K562 (cell line): ENCODE results near the gene PRRT1. TPM values are rescaled to one million over a fixed set of nuclear protein-coding genes. Genes with fewer than 3 reads are reported as not detected.

ENCODE experiments used
- BCLAF1 ChIP-seq, 2 experiments: fragments of 450-650 bp in 1 of 2; IDR thresholded peaks; 2 replicates each; pipeline ENCODE4 v1.6.1; 2011 to 2017; ENCODE audit warnings: low read depth in 2 of 2, antibody characterized with exemption in 1 of 2, borderline replicate concordance in 1 of 2, low read length in 1 of 2, mild to moderate bottlenecking in 1 of 2, mixed read lengths in 1 of 2; ENCODE audit not compliant: control insufficient read depth in 1 of 2
- CBFB ChIP-seq: sonication (generic); formaldehyde crosslinking; IDR thresholded peaks from 2 replicates; pipeline ENCODE4 v1.4.0; 2020; ENCODE audit warnings: mild to moderate bottlenecking, missing genetic modification reagents
- CEBPG ChIP-seq, 3 experiments: fragments of 200-800 bp in 1 of 3; sonication (Bioruptor generic) in 1 of 3; sonication (generic) in 1 of 3; formaldehyde crosslinking in 1 of 3; IDR thresholded peaks in 2 of 3; conservative IDR thresholded peaks in 1 of 3; 2 replicates each; pipeline versions ENCODE4 v1.6.1 to v1.8.0; 2016 to 2022; ENCODE audit warnings: missing compliant biosample characterization in 2 of 3, missing genetic modification characterization in 2 of 3, mild to moderate bottlenecking in 1 of 3, missing genetic modification reagents in 1 of 3
- GATAD2B ChIP-seq: fragments of 450-650 bp; IDR thresholded peaks from 2 replicates; pipeline ENCODE4 v1.6.1; 2017; ENCODE audit warnings: mild to moderate bottlenecking, borderline replicate concordance
- HDAC8 ChIP-seq: fragments of 450-650 bp; IDR thresholded peaks from 2 replicates; pipeline ENCODE4 v1.6.1; 2016; ENCODE audit warnings: mild to moderate bottlenecking, missing genetic modification characterization, moderate library complexity, missing compliant biosample characterization
- ILK ChIP-seq: fragments of 450-650 bp; IDR thresholded peaks from 2 replicates; pipeline ENCODE4 v1.6.1; 2016; ENCODE audit warnings: missing genetic modification characterization, low read depth, mild to moderate bottlenecking, missing compliant biosample characterization, moderate library complexity, borderline replicate concordance
- MLLT1 ChIP-seq, 2 experiments: fragments of 450-650 bp; IDR thresholded peaks; 2 replicates each; pipeline ENCODE4 v1.6.1; 2016
- PHF20 ChIP-seq: fragments of 450-650 bp; IDR thresholded peaks from 2 replicates; pipeline ENCODE4 v1.6.1; 2018; ENCODE audit not compliant: partially characterized antibody
- PURB ChIP-seq: sonication (generic); formaldehyde crosslinking; IDR thresholded peaks from 2 replicates; pipeline ENCODE4 v1.9.0; 2021; ENCODE audit warnings: low read depth, mild to moderate bottlenecking, missing genetic modification reagents
- SIX5 ChIP-seq, 2 experiments: IDR thresholded peaks; 2 replicates each; pipeline ENCODE4 v1.6.1; 2011; ENCODE audit warnings: low read length in 2 of 2, borderline replicate concordance in 1 of 2, low read depth in 1 of 2, mild to moderate bottlenecking in 1 of 2, moderate library complexity in 1 of 2; ENCODE audit not compliant: insufficient read depth in 1 of 2
- TBL1XR1 ChIP-seq, 2 experiments: IDR thresholded peaks; 2 replicates each; pipeline ENCODE4 v1.6.1; 2012; ENCODE audit warnings: improper control_type of control experiment in 2 of 2, low read length in 2 of 2, mild to moderate bottlenecking in 1 of 2
- TBP ChIP-seq: optimal IDR thresholded peaks from 2 replicates; pipeline ENCODE3; 2011; ENCODE audit warnings: low read depth, low read length, improper control_type of control experiment
- THAP12 ChIP-seq: fragments of 250-450 bp; sonication (Bioruptor Pico); IDR thresholded peaks from 2 replicates; pipeline ENCODE4 v1.9.0; 2021; ENCODE audit warnings: mild to moderate bottlenecking, inconsistent platforms
- ZNF175 ChIP-seq: fragments of 200-800 bp; sonication (Bioruptor generic); IDR thresholded peaks from 2 replicates; pipeline ENCODE4 v1.6.1; 2016; ENCODE audit warnings: low read depth, mild to moderate bottlenecking, missing genetic modification characterization, missing compliant biosample characterization
- ZNF316 ChIP-seq: fragments of 450-650 bp; IDR thresholded peaks from 2 replicates; pipeline ENCODE4 v1.6.1; 2016
- polyA plus RNA-seq, 8 experiments: library from polyadenylated mRNA; depleted of rRNA in 4 of 8; stranded (reverse) in 5 of 8; unstranded in 3 of 8; fragments of >200 nt; fragmentation: Nextera tagmentation in 2 of 8; fragmentation: Illumina TruSeq in 1 of 8; extraction: Ambion mirVana in 2 of 8; extraction: Trizol in 1 of 8; gene quantifications; 2 replicates each; pipeline versions ENCODE4 v1.2.1 to v1.2.3, GENCODE V29; 2011 to 2014; ENCODE audit warnings: inconsistent platforms in 1 of 8, missing spikeins in 1 of 8
- total RNA-seq, 7 experiments: library from RNA; depleted of rRNA in 6 of 7; stranded (reverse); fragments of >200 nt in 6 of 7; fragmentation: Illumina TruSeq in 2 of 7; extraction: Trizol in 2 of 7; gene quantifications; 2 replicates each; pipeline versions ENCODE4 v1.2.1 to v1.2.3, GENCODE V29; 2011 to 2021; ENCODE audit warnings: low replicate concordance in 1 of 7
- TF ChIP-seq, protein P1 (sequence below): fragments of 250-450 bp; sonication (Bioruptor Pico); IDR thresholded peaks from 2 replicates; pipeline ENCODE4 v1.6.1; 2021; ENCODE audit warnings: mild to moderate bottlenecking
- TF ChIP-seq, protein P2 (sequence below): fragments of 450-650 bp; conservative IDR thresholded peaks from 2 replicates; pipeline ENCODE4 v1.6.1; 2016; ENCODE audit warnings: missing genetic modification characterization, low read depth, mild to moderate bottlenecking, missing compliant biosample characterization, moderate library complexity

The PRRT1 gene
- total and polyA plus RNA-seq, 9 of the 15 experiments (the other 6 are each of a cell fraction or from before 2014, with no cell fraction given): 0.14 to 3.5 (median 0.41) TPM

- no peak for TF ChIP-seq THAP12 (CRISPR knock-in tag)
- TF ChIP-seq ILK (tag): no peak
- no peak for TF ChIP-seq CBFB
- no peak for TF ChIP-seq HDAC8 (tag)
- no peak for TF ChIP-seq PHF20
- TF ChIP-seq, protein P1, sequence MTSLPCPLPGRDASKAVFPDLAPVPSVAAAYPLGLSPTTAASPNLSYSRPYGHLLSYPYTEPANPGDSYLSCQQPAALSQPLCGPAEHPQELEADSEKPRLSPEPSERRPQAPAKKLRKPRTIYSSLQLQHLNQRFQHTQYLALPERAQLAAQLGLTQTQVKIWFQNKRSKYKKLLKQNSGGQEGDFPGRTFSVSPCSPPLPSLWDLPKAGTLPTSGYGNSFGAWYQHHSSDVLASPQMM: no peak
- TF ChIP-seq BCLAF1 (IDR thresholded peaks at IDR 0.05; ENCODE audit: borderline replicate concordance in 1 of 2, control insufficient read depth in 1 of 2, low read depth in 2 of 2, low read length in 1 of 2): no peak
- TF ChIP-seq MLLT1 (IDR thresholded peaks at IDR 0.05): peak; percentile 60 to 86; a peak in 2 of 4 replicates
- no peak for TF ChIP-seq SIX5 (IDR thresholded peaks at IDR 0.05; ENCODE audit: borderline replicate concordance in 1 of 2, insufficient read depth in 1 of 2, low read depth in 1 of 2, low read length in 2 of 2)
- no peak for TF ChIP-seq ZNF316
- TF ChIP-seq ZNF175: peak; percentile 19; the same call in 1 of the 2 replicates
- TF ChIP-seq CEBPG (CRISPR knock-in tag; IDR thresholded peaks at IDR 0.05): no peak
- no peak for TF ChIP-seq CEBPG (tag; conservative IDR thresholded peaks at IDR 0.05 in 1 of 2, IDR thresholded peaks at IDR 0.05 in 1 of 2)
- TF ChIP-seq GATAD2B: no peak
- TF ChIP-seq PURB (CRISPR knock-in tag): no peak
- TF ChIP-seq TBL1XR1 (IDR thresholded peaks at IDR 0.05; ENCODE audit: low read length in 2 of 2): peak in 1 of 2 experiments; percentile 27; a peak in 1 of 4 replicates
- peak; percentile 63 for TF ChIP-seq TBP
- TF ChIP-seq, protein P2, sequence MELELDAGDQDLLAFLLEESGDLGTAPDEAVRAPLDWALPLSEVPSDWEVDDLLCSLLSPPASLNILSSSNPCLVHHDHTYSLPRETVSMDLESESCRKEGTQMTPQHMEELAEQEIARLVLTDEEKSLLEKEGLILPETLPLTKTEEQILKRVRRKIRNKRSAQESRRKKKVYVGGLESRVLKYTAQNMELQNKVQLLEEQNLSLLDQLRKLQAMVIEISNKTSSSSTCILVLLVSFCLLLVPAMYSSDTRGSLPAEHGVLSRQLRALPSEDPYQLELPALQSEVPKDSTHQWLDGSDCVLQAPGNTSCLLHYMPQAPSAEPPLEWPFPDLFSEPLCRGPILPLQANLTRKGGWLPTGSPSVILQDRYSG (tag): 0 out of 2 replicates have a peak, but pooled peaks have one; percentile 17
Measured at GRCh38 chr6:32194825-32195651, 43.3 kb upstream of the PRRT1 start (continued).
